ENCODE data around the gene CMTM8. TPM values are rescaled to one million over a fixed set of nuclear protein-coding genes. Genes with fewer than 3 reads are reported as not detected.

CMTM8 gene
- total and polyA plus RNA-seq, 4 donors = 15.2 to 24.5 (median 16.8) TPM

- H3K9me3 ChIP-seq (ENCODE audit: control insufficient read depth in 4 of 4, insufficient read depth in 3 of 4, low read length in 3 of 4) = no peaks in the 10 kb centered on the region
- H3K36me3 ChIP-seq (ENCODE audit: control insufficient read depth in 4 of 4, insufficient read depth in 4 of 4, low read length in 4 of 4) = no peaks in the 10 kb centered on the region
- DNase-seq (peak; percentile 35 to 77 (median 68)), ATAC-seq (ENCODE audit: insufficient read depth, low FRiP score) (no peak)
- H3K27ac ChIP-seq (ENCODE audit: low read depth in 1 of 2, low read length in 1 of 2) = no peak overlapping the region
- peaks cover 11 to 44% (median 31%) of the 10 kb centered on the region in 5 donors for H3K4me1 ChIP-seq (ENCODE audit: control insufficient read depth in 5 of 5, insufficient read depth in 5 of 5, low read length in 5 of 5)
- no peak overlapping the region for H3K9ac ChIP-seq (ENCODE audit: insufficient read depth in 1 of 2, low read length in 2 of 2)
- no peaks in the 10 kb centered on the region for H3K27me3 ChIP-seq (ENCODE audit: control insufficient read depth in 3 of 3, insufficient read depth in 3 of 3, low read length in 2 of 3)
- no peak overlapping the region for H3K4me3 ChIP-seq
- TF ChIP-seq, protein P1, sequence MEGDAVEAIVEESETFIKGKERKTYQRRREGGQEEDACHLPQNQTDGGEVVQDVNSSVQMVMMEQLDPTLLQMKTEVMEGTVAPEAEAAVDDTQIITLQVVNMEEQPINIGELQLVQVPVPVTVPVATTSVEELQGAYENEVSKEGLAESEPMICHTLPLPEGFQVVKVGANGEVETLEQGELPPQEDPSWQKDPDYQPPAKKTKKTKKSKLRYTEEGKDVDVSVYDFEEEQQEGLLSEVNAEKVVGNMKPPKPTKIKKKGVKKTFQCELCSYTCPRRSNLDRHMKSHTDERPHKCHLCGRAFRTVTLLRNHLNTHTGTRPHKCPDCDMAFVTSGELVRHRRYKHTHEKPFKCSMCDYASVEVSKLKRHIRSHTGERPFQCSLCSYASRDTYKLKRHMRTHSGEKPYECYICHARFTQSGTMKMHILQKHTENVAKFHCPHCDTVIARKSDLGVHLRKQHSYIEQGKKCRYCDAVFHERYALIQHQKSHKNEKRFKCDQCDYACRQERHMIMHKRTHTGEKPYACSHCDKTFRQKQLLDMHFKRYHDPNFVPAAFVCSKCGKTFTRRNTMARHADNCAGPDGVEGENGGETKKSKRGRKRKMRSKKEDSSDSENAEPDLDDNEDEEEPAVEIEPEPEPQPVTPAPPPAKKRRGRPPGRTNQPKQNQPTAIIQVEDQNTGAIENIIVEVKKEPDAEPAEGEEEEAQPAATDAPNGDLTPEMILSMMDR (IDR thresholded peaks at IDR 0.05; ENCODE audit: control extremely low read depth, extremely low read depth) = no peak
- 77 to 91% methylated on average over 2 of the region's 2 CpGs for WGBS, 2 donors
Measured at GRCh38 chr3:32305361-32305876, 66.9 kb downstream of the CMTM8 start.

- Histone ChIP-seq H3K36me3 (ENCODE audit: control insufficient read depth in 4 of 4, insufficient read depth in 4 of 4, low read length in 4 of 4) (no peaks in the 10 kb centered on the region), H3K9me3 (ENCODE audit: control insufficient read depth in 4 of 4, insufficient read depth in 3 of 4, low read length in 3 of 4) (no peaks in the 10 kb centered on the region), H3K4me3 (no peak overlapping the region), H3K4me1 (ENCODE audit: control insufficient read depth in 5 of 5, insufficient read depth in 5 of 5, low read length in 5 of 5) (peaks cover 12 to 50% (median 37%) of the 10 kb centered on the region in 5 donors), H3K27me3 (ENCODE audit: control insufficient read depth in 3 of 3, insufficient read depth in 3 of 3, low read length in 2 of 3) (no peaks in the 10 kb centered on the region), H3K27ac (ENCODE audit: low read depth in 1 of 2, low read length in 1 of 2) (peak overlapping the region in 1 of 2 donors; percentile 38), H3K9ac (ENCODE audit: insufficient read depth in 1 of 2, low read length in 2 of 2) (no peak overlapping the region)
- no peak for DNase-seq
- 95 to 96% methylated on average over 3 of the region's 3 CpGs for WGBS, 2 donors
- ATAC-seq (ENCODE audit: insufficient read depth, low FRiP score) = no peak
- TF ChIP-seq, protein P1 (IDR thresholded peaks at IDR 0.05; ENCODE audit: control extremely low read depth, extremely low read depth) = no peak
Measured at GRCh38 chr3:32306072-32306471, 67.6 kb downstream of the CMTM8 start.

DNA sequence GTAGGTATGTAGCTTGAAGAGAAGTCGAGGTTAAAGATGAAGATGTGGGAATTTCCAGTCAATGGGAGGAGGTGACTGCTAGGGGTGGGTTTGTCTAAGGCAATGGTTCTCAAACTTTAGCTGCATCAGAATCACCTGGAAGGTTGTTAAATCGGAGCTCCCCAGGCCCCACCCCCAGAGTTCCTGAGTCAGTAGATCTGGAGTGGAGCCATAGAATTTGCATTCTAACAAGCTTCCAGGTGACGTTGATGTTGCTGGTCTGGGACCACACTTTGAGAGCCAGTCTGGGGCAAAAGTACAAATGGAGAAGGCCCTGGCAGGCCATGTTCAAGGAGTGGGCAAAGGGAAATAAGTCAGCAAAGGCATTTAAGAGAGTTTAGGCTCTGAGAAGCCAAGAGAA lies 69.1 kb downstream of the CMTM8 start:
- peaks cover 7 to 49% (median 31%) of the 10 kb centered on the region in 5 donors for H3K4me1 ChIP-seq (ENCODE audit: control insufficient read depth in 5 of 5, insufficient read depth in 5 of 5, low read length in 5 of 5)
- H3K4me3 ChIP-seq = no peak overlapping the region
- H3K27ac ChIP-seq (ENCODE audit: low read depth in 1 of 2, low read length in 1 of 2) = no peak overlapping the region
- H3K9me3 ChIP-seq (ENCODE audit: control insufficient read depth in 4 of 4, insufficient read depth in 3 of 4, low read length in 3 of 4) = no peaks in the 10 kb centered on the region
- H3K27me3 ChIP-seq (ENCODE audit: control insufficient read depth in 3 of 3, insufficient read depth in 3 of 3, low read length in 2 of 3) = no peaks in the 10 kb centered on the region
- H3K9ac ChIP-seq (ENCODE audit: insufficient read depth in 1 of 2, low read length in 2 of 2) = no peak overlapping the region
- 68 to 82% methylated on average over 3 of the region's 3 CpGs for WGBS, 2 donors
- TF ChIP-seq, protein P1 (IDR thresholded peaks at IDR 0.05; ENCODE audit: control extremely low read depth, extremely low read depth) = no peak
- H3K36me3 ChIP-seq (ENCODE audit: control insufficient read depth in 4 of 4, insufficient read depth in 4 of 4, low read length in 4 of 4) = no peaks in the 10 kb centered on the region
- ATAC-seq (ENCODE audit: insufficient read depth, low FRiP score) (no peak), DNase-seq (no peak)

DNA sequence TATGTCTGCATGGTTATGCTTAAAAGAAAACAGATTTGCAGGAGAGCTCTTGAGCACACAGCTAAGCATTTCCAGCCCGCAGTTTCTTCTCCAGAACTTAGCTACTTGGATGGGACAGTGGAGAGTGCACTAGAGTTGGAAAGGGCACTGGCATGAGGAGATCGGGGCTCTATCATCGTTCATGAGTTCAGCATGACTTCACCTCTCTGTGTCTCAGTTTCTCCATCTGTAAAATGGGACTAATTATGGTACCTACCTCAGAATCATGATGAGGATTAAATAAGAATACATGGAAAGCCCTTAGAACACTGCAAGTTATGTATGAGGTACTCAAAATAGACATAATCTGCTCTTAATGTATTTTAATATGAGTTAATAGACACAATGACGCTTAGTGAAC lies 69.9 kb downstream of the CMTM8 start:
- Histone ChIP-seq H3K9ac (ENCODE audit: insufficient read depth in 1 of 2, low read length in 2 of 2) (no peak overlapping the region), H3K27me3 (ENCODE audit: control insufficient read depth in 3 of 3, insufficient read depth in 3 of 3, low read length in 2 of 3) (no peaks in the 10 kb centered on the region), H3K36me3 (ENCODE audit: control insufficient read depth in 4 of 4, insufficient read depth in 4 of 4, low read length in 4 of 4) (no peaks in the 10 kb centered on the region), H3K4me3 (no peak overlapping the region), H3K4me1 (ENCODE audit: control insufficient read depth in 5 of 5, insufficient read depth in 5 of 5, low read length in 5 of 5) (peaks cover 8 to 41% (median 28%) of the 10 kb centered on the region in 5 donors), H3K27ac (ENCODE audit: low read depth in 1 of 2, low read length in 1 of 2) (no peak overlapping the region), H3K9me3 (ENCODE audit: control insufficient read depth in 4 of 4, insufficient read depth in 3 of 4, low read length in 3 of 4) (no peaks in the 10 kb centered on the region)
- DNase-seq (no peak), ATAC-seq (ENCODE audit: insufficient read depth, low FRiP score) (no peak)
- TF ChIP-seq, protein P1 (IDR thresholded peaks at IDR 0.05; ENCODE audit: control extremely low read depth, extremely low read depth) = no peak
- WGBS, 2 donors = 95 to 98% methylated on average over 4 of the region's 4 CpGs

All from lung (tissue), 12 donors.